HG03460 (cell line): Measurements from ENCODE around the gene PER2.

Experiments used
- ATAC-seq: cut with Tn5 transposase; IDR thresholded peaks from one replicate; pipeline ENCODE4 v1.9.1; 2021; ENCODE audit not compliant: unreplicated experiment

PER2 gene

GRCh38 chr2:238270606-238271005 lies 17.8 kb downstream of the PER2 start:
- no peak for ATAC-seq

DNA sequence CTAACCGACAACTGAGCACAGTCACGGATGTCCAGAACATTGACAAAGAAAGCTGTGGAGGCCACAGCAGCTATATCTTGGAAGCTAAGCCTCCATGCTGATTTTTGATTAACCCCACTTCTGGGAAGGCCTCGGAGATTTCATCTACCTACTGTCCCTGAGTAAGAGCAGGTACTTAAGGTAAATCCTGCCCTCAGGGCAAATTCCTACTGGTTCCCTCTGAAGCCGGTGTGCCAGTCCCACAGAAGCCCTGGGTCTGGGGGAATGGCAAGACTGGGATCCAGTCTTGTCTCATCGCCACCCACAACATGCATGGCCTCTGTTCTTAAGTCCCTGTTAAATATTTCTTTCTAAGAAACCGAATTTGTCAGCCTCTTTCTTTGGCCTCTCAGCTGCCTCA lies 18.7 kb downstream of the PER2 start:
- no peak for ATAC-seq

GRCh38 chr2:238267884-238268680 lies 20.3 kb downstream of the PER2 start:
- no peak for ATAC-seq

GRCh38 chr2:238267341-238267710 lies 21.1 kb downstream of the PER2 start:
- no peak for ATAC-seq

GRCh38 chr2:238265605-238266004 lies 22.8 kb downstream of the PER2 start:
- no peak for ATAC-seq

DNA sequence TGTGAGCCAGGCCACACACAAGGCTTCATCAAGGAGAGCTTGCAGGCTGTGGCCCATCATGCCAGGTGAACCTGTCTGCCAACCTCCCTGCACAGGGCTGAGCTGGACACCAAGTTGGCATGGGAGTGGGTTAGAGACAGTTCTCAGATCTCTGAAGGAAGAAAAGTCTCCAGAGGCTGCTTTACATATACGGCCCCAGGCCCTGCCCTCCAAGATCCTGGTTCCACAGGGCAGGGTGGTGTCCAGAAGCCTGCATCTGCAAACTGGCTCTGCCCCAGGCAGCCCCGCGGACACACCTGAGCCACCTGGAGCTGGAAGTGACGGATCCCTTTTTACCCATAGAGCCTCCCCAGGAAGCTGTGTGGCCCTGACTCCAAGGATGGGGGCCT lies 24.3 kb downstream of the PER2 start:
- no peak for ATAC-seq

DNA sequence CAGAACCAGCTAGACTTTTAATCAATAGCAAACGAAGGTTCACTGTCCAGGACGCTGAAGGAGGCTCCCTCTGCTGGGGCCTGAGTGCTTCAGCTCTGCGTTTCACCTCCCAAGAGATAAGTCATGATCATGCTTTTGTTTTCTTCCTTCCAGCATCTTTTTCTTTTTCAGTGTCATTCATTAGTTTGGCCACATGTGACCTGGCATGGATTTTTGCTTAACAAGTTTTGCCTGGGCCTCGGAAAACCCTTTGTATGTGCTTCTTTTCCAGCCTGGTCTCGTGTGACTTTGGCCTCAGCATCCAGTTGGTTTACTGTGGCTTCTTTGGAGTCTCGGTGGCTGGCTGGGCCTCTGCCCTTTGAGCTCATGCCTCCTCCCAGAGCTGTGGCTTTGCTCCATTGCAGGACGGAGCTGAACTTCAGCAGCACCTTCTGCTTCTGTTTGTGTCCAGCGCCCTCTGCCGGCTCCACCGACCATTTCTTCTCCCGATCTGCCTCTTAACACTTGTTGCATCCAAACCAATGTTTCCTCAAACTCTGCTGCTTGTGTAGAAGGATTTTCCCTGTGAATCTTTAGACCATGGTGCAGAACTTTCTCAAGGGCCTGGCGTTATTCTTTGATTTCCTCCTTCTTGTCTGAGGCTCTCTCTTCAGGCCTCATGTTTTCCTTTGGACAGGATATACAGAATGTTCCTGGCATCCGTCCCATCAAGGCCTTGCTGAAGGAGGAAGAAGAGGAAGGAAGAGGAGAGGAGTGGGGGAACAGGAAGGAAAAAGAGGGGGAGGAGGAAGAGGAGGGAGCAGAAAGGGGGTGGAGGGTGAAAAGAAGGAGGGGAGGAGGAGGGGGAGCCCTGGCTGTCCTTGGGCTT lies 25.0 kb downstream of the PER2 start:
- no peak for ATAC-seq

DNA sequence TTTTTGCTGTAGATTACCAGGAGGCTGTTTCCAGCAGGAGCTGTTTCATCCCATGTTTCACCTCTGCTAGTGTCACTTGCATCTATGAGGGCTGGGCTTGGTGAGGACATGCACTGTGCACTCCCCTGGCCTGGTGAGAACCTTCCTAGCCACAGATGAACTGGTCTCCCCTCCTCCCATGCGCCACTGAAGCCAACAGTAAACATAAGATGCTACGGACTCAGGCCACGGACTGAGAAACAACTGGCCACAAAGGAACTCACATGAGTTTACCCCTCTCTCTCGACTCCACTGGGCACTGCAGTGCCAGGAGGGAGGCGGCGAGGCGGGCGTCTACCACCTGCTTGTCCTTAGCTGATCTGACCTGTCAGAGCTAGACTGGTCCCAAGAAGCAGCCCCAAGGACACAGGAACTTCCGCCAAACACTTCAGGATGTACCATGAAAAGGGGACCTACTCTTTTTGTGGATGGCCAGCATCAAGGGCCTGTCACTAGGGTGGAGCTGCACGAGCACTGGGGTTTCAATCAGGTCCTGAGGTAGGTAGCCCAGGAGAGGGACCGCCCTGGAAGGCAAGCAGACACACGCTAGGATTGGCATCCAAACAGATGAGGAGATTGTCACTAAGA lies 25.8 kb downstream of the PER2 start:
- no peak for ATAC-seq

- ATAC-seq: no peak
Measured at GRCh38 chr2:238261718-238262375, 26.6 kb downstream of the PER2 start.

DNA sequence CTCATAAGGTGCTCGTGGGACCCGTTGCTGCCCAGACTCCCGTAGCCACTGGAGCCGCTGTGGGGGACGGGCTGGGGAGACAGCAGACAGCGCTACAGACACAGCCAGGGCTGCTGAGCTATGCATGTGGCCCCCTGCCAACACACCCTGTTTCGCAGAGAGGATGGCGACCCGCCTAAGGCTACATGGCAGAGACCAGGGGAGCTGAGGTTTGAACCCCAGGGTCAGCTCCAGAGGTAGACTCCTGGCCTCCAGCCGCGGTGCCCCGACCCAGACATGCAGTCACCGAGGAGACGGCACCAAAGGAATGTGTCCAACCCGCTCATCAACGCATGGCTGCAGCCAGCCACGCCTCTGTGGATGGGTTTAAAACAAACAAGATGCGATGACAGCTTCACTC lies 27.5 kb downstream of the PER2 start:
- ATAC-seq: no peak

DNA sequence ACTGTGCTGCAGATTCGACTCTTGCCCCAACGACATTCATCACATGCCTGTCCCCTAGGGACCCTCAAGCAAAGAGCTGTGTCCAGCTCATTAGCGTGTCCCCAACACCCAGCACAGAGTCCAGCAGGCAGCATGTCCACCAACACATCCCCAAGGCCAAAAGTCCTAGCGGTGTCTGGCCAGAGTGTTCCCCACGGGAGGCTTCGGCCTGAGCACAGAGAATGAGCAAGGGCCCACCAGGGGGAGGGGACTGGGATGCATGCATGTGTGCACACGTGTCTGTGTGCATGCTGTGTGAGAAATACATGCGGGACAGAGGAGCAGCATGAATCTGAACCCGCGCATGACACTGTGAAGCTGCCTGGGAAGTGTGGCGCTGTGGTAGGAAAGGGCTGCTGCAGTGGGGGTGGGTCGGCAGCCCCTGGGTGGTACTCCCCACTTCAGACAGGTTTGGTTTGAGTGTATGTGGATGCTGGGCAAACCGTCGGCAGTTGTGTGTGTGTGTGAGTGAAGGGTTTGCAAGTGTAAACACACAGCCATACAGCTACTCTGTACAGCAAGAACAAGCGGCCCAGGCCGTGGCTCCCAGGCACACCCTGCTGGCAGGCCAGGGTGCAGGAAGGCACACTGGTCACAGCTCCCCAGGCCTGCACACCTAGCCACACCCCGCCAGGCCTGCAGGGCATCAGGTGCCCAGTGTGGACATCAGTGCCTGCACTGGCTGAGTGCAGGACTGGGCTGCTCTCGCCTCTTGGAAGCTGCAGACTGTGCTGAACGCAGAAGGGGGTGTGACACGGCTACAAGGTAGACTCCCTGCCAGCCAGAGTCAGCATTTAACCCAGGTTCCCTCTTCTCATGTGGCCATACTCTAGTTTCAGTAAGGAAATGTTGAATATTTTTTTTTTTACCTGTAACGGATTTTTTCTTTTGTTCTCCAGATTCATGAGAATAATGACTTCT lies 29.1 kb downstream of the PER2 start:
- ATAC-seq: no peak

DNA sequence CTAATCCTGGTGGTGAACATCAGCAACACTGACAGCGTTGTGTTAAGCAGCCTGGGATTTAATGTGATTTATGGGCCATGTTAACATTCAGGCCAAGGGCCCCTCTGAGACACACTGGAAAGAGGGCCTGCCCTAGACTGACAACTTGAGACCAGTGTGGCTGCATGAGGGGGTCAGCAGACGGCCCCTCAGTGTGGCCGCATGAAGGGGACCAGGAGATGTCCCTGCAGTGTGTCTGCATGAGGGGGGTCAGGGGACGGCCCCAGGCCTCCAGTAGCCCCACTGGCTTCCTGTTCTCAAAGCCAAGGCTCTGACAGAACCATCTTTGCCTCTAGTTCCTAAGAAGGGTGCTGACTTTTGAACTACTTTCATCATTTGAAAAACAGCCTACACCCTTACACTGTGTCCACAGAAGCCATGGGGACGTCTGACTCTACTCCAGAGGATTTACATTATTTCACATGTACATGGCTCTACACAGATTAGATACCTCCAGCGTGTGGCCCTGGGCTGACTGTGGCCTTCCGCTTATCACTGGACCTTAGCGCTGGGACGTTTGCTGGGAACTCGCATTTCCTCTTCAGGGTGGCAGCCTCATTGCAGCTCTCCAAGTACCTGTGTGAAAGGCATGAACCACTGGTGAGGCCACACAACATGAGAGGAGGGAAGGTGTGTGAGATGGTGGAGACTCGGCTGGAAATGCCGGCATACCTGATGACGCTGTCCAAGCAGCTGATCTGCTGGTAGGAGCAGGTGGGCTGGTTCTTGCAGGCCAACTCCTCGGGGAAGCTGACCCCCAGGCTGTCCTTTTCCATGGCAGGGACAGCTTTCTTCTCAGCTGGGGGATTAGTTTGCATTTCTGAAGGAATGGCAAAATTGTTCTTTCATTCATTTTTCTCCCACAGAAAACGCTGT lies 30.4 kb downstream of the PER2 start:
- ATAC-seq: no peak

- no peak for ATAC-seq
Measured at GRCh38 chr2:238256594-238257104, 31.8 kb downstream of the PER2 start.

DNA sequence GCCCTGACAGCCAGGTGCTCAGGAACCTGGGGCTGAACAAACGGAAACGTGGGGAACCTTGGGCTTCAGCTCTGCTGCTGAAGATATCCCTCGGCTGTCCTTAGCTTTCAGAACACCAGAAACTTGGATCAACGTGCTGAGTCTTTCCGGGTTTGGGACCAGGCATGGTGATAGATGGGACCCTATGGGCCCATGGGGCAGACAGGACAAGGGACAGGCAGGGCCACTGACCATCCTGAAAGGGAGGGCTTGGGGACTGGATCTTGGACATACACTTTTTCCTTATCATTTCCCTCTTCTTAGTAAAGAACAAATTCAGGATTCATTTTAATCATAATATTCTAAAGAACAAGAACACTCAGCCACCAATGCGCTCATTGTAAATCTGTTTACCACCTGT lies 32.3 kb downstream of the PER2 start:
- ATAC-seq: no peak

GRCh38 chr2:238255636-238256035 lies 32.8 kb downstream of the PER2 start:
- no peak for ATAC-seq

- ATAC-seq: no peak
Measured at GRCh38 chr2:238255151-238255551, 33.3 kb downstream of the PER2 start.

DNA sequence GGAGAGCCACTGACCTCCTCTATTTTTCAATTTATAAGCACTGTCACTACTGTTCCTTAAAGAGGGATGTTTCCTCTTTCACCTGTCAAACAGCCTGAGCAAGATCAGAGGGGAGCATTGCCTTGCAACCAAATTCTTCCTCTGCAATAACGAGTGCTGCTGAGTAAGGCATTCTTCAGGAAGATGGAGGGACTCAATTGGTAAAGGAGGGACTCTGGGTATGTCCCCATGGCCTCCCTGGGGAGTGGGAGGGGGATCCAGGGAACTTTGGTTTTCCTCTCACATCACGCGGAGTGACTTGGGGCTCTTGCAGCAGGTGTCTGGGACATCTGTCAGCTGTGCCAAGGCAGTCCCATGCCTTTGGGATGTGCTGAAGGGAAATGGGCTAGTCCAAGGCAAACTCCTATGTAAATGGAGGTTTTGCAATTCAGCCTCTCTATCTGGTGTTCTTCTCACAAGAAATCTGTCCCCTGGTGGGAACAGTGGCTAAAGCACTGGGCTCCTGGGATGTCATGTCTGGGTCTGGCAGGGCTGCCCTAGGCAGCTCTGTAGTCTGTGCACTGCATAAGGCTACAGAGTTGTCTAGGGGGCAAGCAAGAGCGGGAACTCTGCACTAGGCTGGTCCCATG lies 34.2 kb downstream of the PER2 start:
- no peak for ATAC-seq
